Esophagus muscularis mucosa (tissue), 3 donors: ENCODE measurements around the gene SLC25A1.

ENCODE experiments used
- POLR2AphosphoS5 ChIP-seq, 2 donors: sonication (generic); formaldehyde crosslinking; IDR thresholded peaks; one replicate each; pipeline ENCODE4 v1.6.1; 2017; ENCODE audit warnings: antibody characterized with exemption in 2 of 2
- TF ChIP-seq, protein P1 (sequence below), 3 experiments: fragments of 200-600 bp in 2 of 3; fragments of 450-650 bp in 1 of 3; sonication (generic) in 2 of 3; IDR thresholded peaks; one replicate each; pipeline ENCODE4 v1.5.1; 2017 to 2019; ENCODE audit warnings: antibody characterized with exemption in 3 of 3, mild to moderate bottlenecking in 2 of 3, moderate library complexity in 1 of 3

GRCh38 chr22:19137384-19138216 is 40.9 kb downstream of the SLC25A1 start:
- TF ChIP-seq, protein P1, sequence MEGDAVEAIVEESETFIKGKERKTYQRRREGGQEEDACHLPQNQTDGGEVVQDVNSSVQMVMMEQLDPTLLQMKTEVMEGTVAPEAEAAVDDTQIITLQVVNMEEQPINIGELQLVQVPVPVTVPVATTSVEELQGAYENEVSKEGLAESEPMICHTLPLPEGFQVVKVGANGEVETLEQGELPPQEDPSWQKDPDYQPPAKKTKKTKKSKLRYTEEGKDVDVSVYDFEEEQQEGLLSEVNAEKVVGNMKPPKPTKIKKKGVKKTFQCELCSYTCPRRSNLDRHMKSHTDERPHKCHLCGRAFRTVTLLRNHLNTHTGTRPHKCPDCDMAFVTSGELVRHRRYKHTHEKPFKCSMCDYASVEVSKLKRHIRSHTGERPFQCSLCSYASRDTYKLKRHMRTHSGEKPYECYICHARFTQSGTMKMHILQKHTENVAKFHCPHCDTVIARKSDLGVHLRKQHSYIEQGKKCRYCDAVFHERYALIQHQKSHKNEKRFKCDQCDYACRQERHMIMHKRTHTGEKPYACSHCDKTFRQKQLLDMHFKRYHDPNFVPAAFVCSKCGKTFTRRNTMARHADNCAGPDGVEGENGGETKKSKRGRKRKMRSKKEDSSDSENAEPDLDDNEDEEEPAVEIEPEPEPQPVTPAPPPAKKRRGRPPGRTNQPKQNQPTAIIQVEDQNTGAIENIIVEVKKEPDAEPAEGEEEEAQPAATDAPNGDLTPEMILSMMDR (IDR thresholded peaks at IDR 0.05), result no peak
- TF ChIP-seq POLR2AphosphoS5 (IDR thresholded peaks at IDR 0.05), result no peak
